Neutrophil (primary cell): ENCODE data around the gene ZNF200.

ENCODE experiments used
- H3K27ac ChIP-seq: fragments of 200-600 bp; sonication (generic); 2 replicates; pipeline ENCODE4 v1.5.1; 2016; ENCODE audit warnings: mild to moderate bottlenecking, moderate library complexity
- H3K27me3 ChIP-seq: fragments of 200-600 bp; sonication (generic); 2 replicates; pipeline ENCODE4 v1.6.0; 2016; ENCODE audit warnings: mild to moderate bottlenecking
- H3K36me3 ChIP-seq: fragments of 200-600 bp; sonication (generic); 2 replicates; pipeline ENCODE4 v1.5.1; 2017
- H3K4me1 ChIP-seq, 2 experiments: fragments of 200-600 bp in 1 of 2; sonication (generic) in 1 of 2; 1 replicate in 1 of 2; 2 replicates in 1 of 2; pipeline versions ENCODE4 v1.5.1 to v1.6.1; 2013 to 2016; ENCODE audit warnings: low read depth in 1 of 2, low read length in 1 of 2, mild to moderate bottlenecking in 1 of 2, moderate library complexity in 1 of 2; ENCODE audit not compliant: control insufficient read depth in 1 of 2, insufficient read depth in 1 of 2
- H3K4me3 ChIP-seq, 2 experiments: fragments of 200-600 bp in 1 of 2; sonication (generic) in 1 of 2; 1 replicate in 1 of 2; 2 replicates in 1 of 2; pipeline ENCODE4 v1.5.1; 2013 to 2016; ENCODE audit warnings: low read depth in 1 of 2, low read length in 1 of 2, mild to moderate bottlenecking in 1 of 2, moderate library complexity in 1 of 2
- H3K9me3 ChIP-seq: fragments of 200-600 bp; sonication (generic); 2 replicates; pipeline ENCODE4 v1.5.1; 2016
- TF ChIP-seq, protein P1 (sequence below): fragments of 200-600 bp; sonication (generic); IDR thresholded peaks from 2 replicates; pipeline ENCODE4 v1.5.1; 2016; ENCODE audit warnings: antibody characterized with exemption

ZNF200 gene

DNA sequence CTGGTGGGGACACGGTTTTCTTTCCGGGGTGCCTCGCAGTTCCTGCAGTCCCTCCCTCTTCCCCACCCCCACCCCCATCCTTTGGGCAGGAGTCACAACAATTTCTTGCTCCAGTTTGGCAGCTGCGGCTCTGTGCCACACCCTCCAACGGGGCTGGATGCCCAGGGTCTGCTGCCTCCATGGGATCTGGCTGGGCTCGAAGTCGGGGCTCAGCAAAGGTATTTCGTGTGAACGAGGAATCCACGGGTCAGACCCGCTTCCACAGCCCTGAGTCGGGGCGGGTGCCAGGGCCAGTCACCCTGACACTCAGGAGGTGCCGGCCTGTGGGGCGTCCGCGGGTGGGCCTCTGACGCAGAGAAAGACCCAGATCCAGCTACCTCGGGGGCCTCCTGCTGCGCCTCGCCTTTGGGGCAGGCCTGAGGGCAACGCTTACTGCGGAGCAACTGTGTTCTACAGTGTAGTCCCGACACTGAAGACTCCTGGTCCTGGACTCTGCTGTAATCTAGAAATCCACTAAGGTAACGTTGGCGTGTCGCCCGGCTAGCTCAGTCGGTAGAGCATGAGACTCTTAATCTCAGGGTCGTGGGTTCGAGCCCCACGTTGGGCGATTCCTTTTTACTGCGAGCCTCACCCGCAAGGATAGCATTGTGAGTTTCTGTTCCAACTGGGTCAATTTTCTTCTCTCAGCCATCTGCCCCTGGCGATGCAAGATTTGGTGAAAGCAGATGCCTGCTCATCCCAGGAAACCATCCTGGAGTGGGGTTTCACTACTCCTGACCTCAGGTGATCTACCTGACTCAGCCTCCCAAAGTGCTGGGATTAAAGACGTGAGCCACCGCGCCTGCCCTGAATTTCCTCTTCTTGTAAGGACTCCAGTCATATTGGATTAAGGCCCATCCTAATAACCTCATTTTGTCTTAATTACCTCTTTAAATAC lies 59.5 kb downstream of the ZNF200 start:
- Histone ChIP-seq H3K4me3 (no peak overlapping the region), H3K27ac (no peak overlapping the region), H3K36me3 (no peaks in the 10 kb centered on the region), H3K9me3 (no peaks in the 10 kb centered on the region), H3K27me3 (peaks cover 100% of the 10 kb centered on the region), H3K4me1 (peaks cover 11 to 21% of the 10 kb centered on the region in 2 experiments)
- TF ChIP-seq, protein P1, sequence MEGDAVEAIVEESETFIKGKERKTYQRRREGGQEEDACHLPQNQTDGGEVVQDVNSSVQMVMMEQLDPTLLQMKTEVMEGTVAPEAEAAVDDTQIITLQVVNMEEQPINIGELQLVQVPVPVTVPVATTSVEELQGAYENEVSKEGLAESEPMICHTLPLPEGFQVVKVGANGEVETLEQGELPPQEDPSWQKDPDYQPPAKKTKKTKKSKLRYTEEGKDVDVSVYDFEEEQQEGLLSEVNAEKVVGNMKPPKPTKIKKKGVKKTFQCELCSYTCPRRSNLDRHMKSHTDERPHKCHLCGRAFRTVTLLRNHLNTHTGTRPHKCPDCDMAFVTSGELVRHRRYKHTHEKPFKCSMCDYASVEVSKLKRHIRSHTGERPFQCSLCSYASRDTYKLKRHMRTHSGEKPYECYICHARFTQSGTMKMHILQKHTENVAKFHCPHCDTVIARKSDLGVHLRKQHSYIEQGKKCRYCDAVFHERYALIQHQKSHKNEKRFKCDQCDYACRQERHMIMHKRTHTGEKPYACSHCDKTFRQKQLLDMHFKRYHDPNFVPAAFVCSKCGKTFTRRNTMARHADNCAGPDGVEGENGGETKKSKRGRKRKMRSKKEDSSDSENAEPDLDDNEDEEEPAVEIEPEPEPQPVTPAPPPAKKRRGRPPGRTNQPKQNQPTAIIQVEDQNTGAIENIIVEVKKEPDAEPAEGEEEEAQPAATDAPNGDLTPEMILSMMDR: no peak

DNA sequence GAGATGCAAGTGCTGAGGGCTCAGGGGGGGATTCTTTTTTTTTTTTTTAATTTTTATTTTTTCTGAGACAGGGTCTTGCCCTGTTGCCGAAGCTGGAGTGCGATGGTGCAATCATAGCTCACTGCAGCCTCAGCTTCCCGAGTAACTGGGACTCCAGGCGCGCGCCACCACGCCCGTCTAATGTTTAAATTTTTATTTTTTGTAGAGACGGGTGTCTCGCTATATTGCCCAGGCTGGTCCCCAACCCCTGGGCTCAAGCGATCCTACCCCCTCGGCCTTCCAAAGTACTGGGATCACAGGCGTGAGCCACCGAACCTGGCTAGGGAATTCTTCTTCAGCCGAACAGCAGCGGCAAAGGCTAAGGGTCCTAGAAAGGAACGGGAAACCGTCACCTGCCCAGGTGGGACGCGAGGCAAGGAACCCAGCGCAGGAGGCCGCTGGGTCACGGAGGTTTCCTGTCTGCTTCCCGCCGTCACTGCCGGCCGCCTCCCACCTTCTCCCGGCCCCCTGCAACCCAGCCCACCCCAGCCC lies 60.3 kb downstream of the ZNF200 start:
- H3K27me3 ChIP-seq: peaks cover 100% of the 10 kb centered on the region

DNA sequence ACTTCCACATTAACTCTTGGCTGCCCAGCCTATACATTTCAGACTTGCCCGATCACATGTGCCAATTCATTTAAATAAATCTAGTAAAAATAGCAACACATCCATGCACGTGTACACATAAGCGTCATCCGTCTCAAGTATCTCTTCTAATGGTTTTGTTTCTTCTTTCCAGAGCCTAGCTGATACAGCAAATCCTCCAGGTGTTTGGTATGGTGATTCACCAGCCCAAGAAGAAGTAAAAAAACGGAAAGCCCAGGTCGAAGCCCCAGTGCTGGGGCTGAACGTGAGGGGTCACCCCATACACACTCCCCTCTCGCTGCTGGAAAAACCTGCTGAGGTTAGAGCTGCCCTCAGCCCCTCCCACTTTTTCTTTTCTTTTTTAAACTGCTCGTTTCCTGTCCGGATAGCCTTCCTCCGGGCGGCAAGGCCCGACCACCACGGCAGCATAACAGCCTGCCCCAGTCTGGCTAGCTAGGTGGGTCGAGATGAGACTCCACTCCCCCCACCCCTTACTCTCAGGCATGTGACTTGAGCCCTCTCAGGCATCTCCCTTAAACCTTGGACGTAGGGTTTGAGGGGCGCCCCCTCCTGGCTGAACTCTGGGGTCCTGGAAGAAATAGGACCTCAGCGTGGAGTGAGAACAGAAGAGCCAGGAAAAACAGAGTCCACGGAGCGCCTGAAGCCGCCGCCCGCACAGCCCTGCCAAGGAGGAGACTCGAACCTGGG lies 60.9 kb downstream of the ZNF200 start:
- Histone ChIP-seq H3K27ac (no peak overlapping the region), H3K4me1 (peaks cover 11 to 25% of the 10 kb centered on the region in 2 experiments), H3K9me3 (no peaks in the 10 kb centered on the region), H3K27me3 (peaks cover 100% of the 10 kb centered on the region), H3K36me3 (no peaks in the 10 kb centered on the region), H3K4me3 (no peak overlapping the region)
- TF ChIP-seq, protein P1: no peak

More for the DNA sequence above, 60.3 kb downstream of the ZNF200 start:
- TF ChIP-seq, protein P1: no peak
- Histone ChIP-seq H3K36me3 (no peaks in the 10 kb centered on the region), H3K4me1 (peaks cover 11 to 25% of the 10 kb centered on the region in 2 experiments), H3K27ac (no peak overlapping the region), H3K4me3 (no peak overlapping the region), H3K9me3 (no peaks in the 10 kb centered on the region)
